ENCODE measurements around the gene PTPN18.

Gene PTPN18

GRCh38 chr2:130344578-130344977 is 11.3 kb upstream of the PTPN18 start:
- no peaks in the 10 kb centered on the region for H3K9me3 ChIP-seq (ENCODE audit: insufficient read depth, low read depth, low read length)
- H3K27me3 ChIP-seq (ENCODE audit: insufficient read depth, low read length, poor library complexity, severe bottlenecking): no peaks in the 10 kb centered on the region
- peak overlapping the region; percentile 82 for H3K4me2 ChIP-seq (ENCODE audit: low read depth, low read length, poor library complexity, severe bottlenecking)
- H3K4me3 ChIP-seq (ENCODE audit: low read length, poor library complexity, severe bottlenecking): peak overlapping the region; percentile 79
- peaks cover 30% of the 10 kb centered on the region; the same call in 1 of the 2 replicates for H3K36me3 ChIP-seq (ENCODE audit: insufficient read depth, low read length)
- H4K20me1 ChIP-seq (ENCODE audit: insufficient read depth, low read length, poor library complexity, severe bottlenecking): peaks cover 9% of the 10 kb centered on the region
- H3K9me2 ChIP-seq (replicated peaks; ENCODE audit: low read depth, low read length): no peaks in the 10 kb centered on the region
- H3K9ac ChIP-seq (ENCODE audit: low read depth, low read length, poor library complexity, severe bottlenecking): no peak overlapping the region
- H3K79me2 ChIP-seq (ENCODE audit: insufficient read depth, low read length): peaks cover 41% of the 10 kb centered on the region
- H3K4me1 ChIP-seq (ENCODE audit: insufficient read depth, low read length, poor library complexity, severe bottlenecking): peaks cover 12% of the 10 kb centered on the region
- no peaks in the 10 kb centered on the region for H3F3A ChIP-seq (ENCODE audit: low read depth)
- H2AFZ ChIP-seq (ENCODE audit: low read length): no peak overlapping the region
- TF ChIP-seq EZH2phosphoT487 (IDR thresholded peaks at IDR 0.05; ENCODE audit: borderline replicate concordance): no peak
- TF ChIP-seq CTCF (conservative IDR thresholded peaks at IDR 0.05; ENCODE audit: low read length): no peak

GRCh38 chr2:130345091-130345490 is 10.8 kb upstream of the PTPN18 start:
- Histone ChIP-seq H3K9me3 (ENCODE audit: insufficient read depth, low read depth, low read length) (no peaks in the 10 kb centered on the region), H3K4me3 (ENCODE audit: low read length, poor library complexity, severe bottlenecking) (no peak overlapping the region), H2AFZ (ENCODE audit: low read length) (no peak overlapping the region), H4K20me1 (ENCODE audit: insufficient read depth, low read length, poor library complexity, severe bottlenecking) (peaks cover 9% of the 10 kb centered on the region), H3K9ac (ENCODE audit: low read depth, low read length, poor library complexity, severe bottlenecking) (no peak overlapping the region), H3K36me3 (ENCODE audit: insufficient read depth, low read length) (peaks cover 30% of the 10 kb centered on the region; the same call in 1 of the 2 replicates), H3K9me2 (replicated peaks; ENCODE audit: low read depth, low read length) (no peaks in the 10 kb centered on the region), H3K79me2 (ENCODE audit: insufficient read depth, low read length) (peaks cover 41% of the 10 kb centered on the region), H3K27me3 (ENCODE audit: insufficient read depth, low read length, poor library complexity, severe bottlenecking) (no peaks in the 10 kb centered on the region), H3F3A (ENCODE audit: low read depth) (no peaks in the 10 kb centered on the region), H3K4me2 (ENCODE audit: low read depth, low read length, poor library complexity, severe bottlenecking) (no peak overlapping the region), H3K4me1 (ENCODE audit: insufficient read depth, low read length, poor library complexity, severe bottlenecking) (peaks cover 12% of the 10 kb centered on the region)
- no peak for TF ChIP-seq EZH2phosphoT487 (IDR thresholded peaks at IDR 0.05; ENCODE audit: borderline replicate concordance)
- TF ChIP-seq CTCF (conservative IDR thresholded peaks at IDR 0.05; ENCODE audit: low read length): no peak

GRCh38 chr2:130345611-130346010 is 10.2 kb upstream of the PTPN18 start:
- Histone ChIP-seq H3K9me2 (replicated peaks; ENCODE audit: low read depth, low read length) (no peaks in the 10 kb centered on the region), H3K9me3 (ENCODE audit: insufficient read depth, low read depth, low read length) (no peaks in the 10 kb centered on the region), H3K79me2 (ENCODE audit: insufficient read depth, low read length) (peaks cover 38% of the 10 kb centered on the region), H4K20me1 (ENCODE audit: insufficient read depth, low read length, poor library complexity, severe bottlenecking) (peaks cover 9% of the 10 kb centered on the region), H3K4me1 (ENCODE audit: insufficient read depth, low read length, poor library complexity, severe bottlenecking) (peaks cover 12% of the 10 kb centered on the region), H3F3A (ENCODE audit: low read depth) (no peaks in the 10 kb centered on the region), H3K4me3 (ENCODE audit: low read length, poor library complexity, severe bottlenecking) (no peak overlapping the region), H2AFZ (ENCODE audit: low read length) (no peak overlapping the region), H3K4me2 (ENCODE audit: low read depth, low read length, poor library complexity, severe bottlenecking) (no peak overlapping the region), H3K27me3 (ENCODE audit: insufficient read depth, low read length, poor library complexity, severe bottlenecking) (no peaks in the 10 kb centered on the region), H3K36me3 (ENCODE audit: insufficient read depth, low read length) (peaks cover 30% of the 10 kb centered on the region; the same call in 1 of the 2 replicates), H3K9ac (ENCODE audit: low read depth, low read length, poor library complexity, severe bottlenecking) (no peak overlapping the region)
- TF ChIP-seq CTCF (conservative IDR thresholded peaks at IDR 0.05; ENCODE audit: low read length): no peak
- TF ChIP-seq EZH2phosphoT487 (IDR thresholded peaks at IDR 0.05; ENCODE audit: borderline replicate concordance): no peak
